Left kidney (tissue), 2 donors: ENCODE data around the gene PHF11. TPM values are rescaled to one million over a fixed set of nuclear protein-coding genes. Genes with fewer than 3 reads are reported as not detected.
"Not testable (repeated sequence)": the region's sequence is repeated elsewhere in the genome, so short reads cannot be mapped to it uniquely, and the experiment has no call there.

ENCODE experiments used
- DNase-seq: peaks from one replicate; pipeline ENCODE4 v3.0.0-alpha.2; 2013
- polyA plus RNA-seq: library from polyadenylated mRNA; unstranded; fragments of 120-200 nt; gene quantifications from one replicate; pipeline ENCODE4 v1.2.1, GENCODE V29; 2013; ENCODE audit not compliant: insufficient read length

Gene PHF11
- polyA plus RNA-seq, 1 donor = 65.1 TPM

DNA sequence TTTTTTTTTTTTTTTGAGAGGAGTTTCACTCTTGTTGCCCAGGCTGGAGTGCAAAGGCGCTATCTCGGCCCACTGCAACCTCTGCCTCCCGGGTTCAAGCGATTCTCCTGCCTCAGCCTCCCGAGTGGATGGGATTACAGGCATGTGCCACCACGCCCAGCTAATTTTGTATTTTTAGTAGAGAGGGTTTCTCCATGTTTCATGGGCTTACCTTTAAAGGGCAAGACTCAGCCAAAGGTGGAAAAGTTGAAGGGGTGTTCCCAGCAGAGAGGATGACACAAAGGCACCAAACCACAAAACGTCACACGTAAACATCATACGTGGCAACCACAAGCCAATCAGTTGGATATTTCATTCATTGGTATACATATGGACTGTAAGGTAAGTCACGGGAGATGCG, 1.1 kb downstream of the PHF11 start:
- not testable (repeated sequence) for DNase-seq

DNA sequence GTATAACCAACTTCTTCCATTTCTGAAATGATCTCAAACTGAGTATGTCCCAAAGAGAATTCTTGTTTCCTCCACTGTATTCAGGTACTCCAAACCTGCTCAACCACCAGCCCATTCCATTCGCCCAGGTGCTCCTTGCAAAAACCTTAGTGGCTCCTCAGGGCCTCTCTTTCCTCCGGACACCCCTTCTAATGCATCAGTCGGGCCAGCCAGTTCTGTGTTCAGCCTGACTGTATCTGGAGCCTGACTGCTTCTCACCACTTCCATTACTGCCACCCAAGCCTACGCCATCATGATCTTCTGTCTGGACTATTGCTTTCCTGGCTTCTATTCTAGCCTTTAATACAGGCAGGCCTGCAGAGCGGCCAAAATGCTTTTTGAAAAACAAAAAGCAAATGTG, 1.5 kb downstream of the PHF11 start:
- no peak for DNase-seq

DNA sequence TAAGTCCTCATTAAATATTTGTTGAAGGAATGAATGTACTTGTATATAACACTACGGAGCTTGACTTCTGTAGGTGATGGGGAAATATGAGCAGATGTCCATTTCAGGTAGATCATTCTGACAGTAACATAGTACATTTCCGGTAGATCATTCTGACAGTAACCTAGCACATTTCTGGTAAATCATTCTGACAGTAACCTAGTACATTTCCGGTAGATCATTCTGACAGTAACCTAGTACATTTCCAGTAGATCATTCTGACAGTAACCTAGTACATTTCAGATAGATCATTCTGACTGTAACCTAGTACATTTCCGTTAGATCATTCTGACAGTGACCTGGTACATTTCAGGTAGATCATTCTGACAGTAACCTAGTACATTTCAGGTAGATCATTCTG, 2.5 kb downstream of the PHF11 start:
- no peak for DNase-seq

DNA sequence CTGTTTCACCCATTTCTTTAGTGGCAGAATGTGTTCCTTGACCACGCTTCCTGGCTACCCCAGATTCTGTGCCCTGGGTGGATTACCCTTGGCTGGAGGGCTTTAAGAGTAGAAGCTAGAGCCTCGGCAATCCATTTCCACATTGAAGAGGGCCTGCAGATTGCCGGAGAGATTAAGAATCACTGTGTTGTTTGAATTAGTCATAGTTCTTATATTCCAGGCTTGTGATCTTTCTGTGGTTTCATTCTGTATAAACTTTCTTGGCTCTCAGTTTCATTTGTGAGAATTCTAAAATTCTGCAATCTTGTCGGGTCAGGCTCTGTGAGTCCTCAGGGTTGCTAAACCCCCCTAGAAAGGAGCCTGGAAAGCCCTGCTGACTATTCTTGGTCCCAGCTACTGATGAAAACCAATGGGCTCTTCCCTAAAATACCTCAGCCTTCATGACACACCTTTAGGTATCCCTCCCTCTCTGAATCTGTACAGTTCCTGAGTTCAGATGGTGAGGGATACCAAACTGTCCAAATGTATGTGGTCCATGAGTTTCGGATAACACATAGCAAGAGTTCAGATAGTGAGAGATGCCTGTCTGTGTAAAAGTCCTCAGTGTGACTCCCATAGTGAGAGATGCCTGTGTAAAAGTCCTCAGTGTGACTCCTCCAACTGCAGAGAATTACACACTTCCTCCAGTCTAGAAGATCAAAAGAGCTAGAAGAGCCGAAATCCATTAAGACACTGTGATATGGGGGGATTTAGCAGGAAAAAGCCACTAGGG, 4.3 kb downstream of the PHF11 start:
- DNase-seq = no peak

DNA sequence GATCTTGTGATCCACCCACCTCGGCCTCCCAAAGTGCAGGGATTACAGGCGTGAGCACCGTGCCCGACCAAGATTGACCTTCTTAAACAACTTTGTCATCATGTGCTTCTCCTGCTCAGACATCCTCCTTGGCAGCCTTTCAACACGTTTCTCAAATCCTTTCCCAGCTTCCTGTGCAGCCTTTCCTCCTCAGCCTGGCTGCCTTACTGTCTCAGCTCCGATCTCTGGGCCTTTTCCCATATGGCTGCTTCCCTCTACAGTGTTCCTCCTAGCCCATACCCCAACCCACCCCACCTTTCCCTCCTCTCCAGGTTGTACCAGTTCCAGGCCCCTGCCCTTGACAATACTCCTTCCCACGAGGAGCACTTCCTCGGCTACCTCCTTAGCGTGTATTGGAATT, 7.2 kb downstream of the PHF11 start:
- no peak for DNase-seq

DNA sequence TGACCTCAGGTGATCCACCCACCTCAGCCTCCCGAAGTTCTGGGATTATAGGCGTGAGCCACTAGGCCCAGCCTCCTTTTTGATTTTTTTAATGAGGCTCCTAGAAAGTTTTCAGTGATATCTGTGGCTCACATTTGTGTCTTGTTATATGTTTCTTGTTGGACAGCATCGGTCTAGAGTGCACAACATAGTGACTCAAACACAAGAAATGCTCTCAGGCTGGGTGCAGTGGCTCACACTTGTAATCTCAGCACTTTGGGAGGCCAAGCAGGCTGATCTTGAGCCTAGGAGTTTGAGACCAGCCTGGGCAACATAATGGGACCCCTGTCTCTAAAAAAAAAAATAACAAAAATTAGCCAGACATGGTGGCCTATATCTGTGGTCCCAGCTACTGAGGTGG, 8.2 kb downstream of the PHF11 start:
- DNase-seq = no peak

DNA sequence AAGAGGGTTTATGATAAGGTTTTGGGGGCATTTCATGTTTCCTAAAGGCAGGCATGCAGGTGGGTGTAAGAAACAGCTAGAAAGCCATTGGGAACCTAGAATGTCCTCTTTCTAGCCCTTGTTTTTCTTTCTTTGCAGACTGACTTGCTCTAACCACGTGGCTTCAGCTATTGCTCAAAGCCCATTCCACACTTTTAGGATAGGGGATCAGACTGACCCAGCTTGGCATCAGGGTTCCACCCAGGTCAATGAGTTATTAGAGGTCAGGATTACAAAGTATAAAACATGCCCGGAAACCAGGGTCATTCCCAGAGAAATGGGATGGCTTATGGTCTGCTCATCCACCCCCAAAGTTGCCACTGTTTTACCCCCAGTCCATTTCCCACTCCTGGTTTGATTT, 16.8 kb downstream of the PHF11 start:
- no peak for DNase-seq

DNA sequence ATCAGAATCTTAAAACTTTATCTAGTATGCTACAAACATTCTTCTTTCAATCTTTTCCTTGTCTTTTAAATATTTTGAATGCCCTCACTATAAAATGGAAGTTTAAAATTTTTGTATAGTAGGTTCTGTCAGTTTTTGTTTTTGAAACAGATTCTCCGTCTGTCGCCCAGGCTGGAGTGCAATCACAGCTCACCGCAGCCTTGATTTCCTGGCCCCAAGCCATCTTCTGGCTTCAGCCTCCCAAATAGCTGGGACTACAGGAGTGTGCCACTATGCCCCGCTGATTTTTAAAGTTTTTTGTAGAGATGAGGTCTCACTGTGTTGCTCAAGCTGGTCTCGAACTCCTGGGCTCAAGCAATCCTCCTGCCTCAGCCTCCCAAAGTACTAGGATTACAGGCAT, 20.7 kb downstream of the PHF11 start:
- no peak for DNase-seq

DNA sequence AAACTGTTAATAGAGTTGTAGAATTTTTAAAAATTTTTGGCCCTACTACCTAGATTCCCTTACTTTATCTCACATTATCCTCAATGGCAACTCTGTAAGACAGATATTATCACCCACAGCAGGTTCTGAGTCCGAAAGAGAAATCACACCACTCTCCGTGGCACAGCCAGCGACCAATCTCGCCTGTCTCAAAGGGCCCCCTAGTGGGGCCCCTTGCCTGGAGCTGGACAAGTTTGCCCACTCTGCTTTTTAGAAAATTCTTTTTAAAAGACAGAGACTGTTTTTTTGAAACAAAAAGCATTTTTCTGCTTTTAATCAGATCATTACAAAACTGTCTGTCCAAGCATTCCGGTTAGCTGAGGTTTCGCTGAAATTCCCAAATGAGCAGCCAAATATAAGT, 21.7 kb downstream of the PHF11 start:
- no peak for DNase-seq

DNA sequence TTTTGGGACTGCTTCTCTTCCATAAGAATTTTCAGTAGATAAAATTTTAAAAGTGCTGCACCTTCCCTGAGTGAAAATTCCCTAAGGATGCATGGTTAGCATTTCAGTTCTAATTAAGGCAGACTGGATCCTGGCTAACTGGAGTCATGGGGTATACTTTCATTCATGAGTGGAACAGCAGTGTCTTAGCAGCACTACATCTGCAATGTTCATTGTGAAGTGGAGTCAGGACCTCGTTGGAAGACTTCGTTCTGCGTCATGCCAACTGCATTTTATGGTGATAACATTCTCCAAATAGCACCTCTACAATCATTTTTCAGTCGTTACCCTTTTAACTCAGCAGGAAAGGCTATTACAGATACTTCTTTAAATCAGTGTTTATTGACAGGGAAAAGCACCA, 25.5 kb downstream of the PHF11 start:
- no peak for DNase-seq

DNA sequence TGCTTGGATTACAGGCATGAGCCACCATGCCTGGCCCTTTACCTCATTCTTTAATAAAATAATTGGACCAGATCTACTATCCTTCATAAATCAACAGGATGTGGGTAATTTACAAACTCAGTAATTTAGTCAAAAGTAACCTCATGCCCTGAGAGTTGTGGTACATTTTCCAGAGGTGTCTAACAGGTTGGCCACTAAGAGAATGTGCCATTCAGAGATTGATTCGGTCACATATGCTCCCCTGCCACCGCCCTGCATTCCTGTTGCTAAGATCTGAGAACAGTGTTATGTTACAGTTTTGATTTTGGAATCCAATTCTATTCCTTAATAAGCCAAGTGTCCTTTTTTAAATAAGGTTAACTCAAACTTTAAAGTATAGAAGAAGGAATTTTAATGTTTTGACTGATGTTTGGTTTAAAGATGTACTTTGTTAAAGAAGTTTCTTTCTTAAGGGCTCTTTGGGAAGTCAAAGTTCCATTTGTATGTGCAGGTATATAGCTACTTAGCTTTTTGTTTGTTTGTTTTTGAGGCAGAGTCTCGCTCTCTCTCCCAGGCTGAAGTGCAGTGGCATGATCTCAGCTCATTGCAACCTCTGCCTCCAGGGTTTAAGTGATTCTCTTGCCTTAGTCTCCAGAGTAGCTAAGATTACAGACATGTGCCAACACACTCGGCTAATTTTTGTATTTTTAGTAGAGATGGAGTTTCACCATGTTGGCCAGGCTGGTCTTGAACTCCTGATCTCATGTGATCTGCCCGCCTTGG, 29.2 kb downstream of the PHF11 start:
- DNase-seq = no peak

DNA sequence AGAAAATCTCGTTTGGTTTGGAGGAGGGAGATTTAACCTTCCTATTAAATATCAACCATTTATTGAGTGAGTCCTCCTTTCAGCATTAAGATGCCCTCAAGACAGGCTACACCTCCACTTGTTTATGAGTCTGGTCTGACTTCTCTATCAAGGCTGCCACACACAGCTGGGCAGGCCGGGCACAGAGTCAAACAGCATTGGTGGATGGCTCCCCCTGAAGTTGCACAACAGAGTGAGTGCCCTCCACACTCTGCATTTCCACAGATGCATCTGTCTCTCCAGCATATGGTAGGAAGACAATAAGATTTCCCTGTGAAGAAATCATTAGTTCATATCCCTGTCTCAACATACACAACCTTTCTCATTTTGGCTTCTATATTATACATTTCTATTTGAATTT, 31.4 kb downstream of the PHF11 start:
- no peak for DNase-seq

DNA sequence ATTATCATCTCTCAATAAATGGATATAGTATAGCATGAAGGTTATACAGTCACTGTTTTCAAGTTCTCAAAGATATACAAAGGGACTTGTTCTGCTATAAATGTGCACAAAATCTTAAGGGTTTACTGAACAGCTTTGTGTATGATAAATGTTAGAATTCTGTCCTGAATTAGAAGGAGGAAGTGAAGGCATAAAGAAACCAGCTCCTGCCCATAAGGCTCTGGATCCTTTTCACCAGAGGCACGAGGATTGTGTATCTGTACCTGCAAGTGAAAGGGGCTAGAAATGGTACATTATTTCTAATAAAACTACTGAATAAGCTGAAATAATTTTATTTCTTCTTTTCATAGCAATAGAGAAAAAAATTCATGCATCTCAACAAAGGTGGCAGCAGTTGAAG, 32.4 kb downstream of the PHF11 start:
- no peak for DNase-seq

DNA sequence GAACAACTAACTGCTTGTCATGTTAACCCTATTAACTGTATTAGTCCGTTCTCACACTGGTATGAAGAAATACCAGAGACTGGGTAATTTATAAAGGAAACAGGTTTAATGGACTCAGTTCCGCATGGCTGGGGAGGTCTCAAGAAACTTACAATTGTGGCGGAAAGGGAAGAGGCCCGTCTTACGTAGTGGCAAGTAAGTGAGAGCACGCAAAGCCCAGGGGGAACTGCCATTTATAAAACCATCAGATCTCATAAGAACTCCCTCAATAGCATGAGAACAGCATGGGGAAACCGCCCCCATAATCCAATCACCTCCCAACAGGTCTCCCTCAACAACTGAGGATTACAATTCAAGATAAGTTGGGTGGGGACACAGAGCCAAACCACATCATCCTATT, 34.7 kb downstream of the PHF11 start:
- peak; percentile 21 for DNase-seq

DNA sequence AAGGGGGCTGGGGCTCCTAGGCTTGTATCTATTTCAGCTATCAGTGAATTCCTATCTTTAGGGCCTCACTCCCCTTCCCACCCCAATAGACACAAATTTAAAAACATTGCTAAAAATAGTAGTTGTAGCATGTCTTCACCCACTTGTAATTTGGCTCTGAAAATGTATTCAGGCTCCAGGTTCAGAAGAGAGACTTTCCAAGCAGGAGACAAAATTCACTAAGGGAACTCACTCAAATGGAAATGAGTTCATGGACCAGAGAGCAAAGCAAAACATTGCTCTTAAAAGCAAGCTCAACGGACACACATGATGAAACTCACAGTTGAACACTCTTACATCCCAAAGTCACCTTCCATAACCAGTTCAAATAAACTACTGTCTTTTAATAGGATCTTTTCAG, 36.8 kb downstream of the PHF11 start:
- peak; percentile 27 for DNase-seq

DNA sequence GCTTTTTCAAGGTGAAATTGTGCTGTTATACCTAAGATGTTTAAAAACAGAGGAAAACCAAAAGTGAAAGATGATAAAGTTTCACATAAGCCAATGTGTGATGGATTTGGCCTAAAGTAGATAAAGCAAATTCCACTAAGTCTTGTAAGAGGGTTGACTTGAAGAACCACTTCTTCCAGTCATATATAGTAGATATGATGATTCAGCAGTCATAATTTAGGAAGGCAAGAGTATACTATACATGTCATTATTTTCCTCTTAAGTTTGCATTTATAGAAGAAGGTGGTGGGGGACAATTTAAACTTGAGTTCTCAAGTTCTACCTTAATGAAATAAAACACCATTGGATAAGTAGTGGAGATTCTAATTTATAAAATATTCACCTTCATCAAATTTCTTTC, 37.3 kb downstream of the PHF11 start:
- no peak for DNase-seq

DNA sequence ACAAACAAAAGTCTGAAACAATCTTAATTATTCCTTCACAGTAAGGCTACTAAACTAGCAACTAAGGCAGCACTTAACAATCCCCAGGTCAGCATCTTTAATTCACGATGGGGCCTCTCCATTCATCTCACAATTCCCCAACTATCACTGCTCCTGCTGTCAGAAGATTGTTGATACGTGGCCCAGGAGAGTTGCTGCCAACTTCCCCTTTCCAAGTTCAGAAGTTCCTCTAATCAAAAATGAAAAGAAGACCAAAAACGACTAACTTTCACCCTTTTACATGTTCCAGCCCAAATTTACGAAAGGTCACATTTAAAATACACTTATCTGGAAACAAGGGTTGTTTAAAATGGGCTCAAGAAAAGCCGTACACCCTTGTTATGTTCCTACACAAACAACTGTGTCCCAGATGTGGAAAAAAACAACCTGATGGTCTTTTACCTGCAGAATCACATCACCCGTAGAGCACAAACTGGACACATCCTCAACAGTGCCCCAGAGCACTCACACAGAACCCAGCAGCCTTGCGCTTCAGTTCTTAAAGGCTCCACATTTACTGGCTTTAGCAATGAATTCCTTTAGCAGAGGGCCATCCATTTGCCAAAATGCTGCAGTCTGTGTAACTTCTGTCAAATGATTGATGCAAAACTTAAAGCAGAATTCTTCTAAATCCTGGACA, 38.0 kb downstream of the PHF11 start:
- DNase-seq = no peak

DNA sequence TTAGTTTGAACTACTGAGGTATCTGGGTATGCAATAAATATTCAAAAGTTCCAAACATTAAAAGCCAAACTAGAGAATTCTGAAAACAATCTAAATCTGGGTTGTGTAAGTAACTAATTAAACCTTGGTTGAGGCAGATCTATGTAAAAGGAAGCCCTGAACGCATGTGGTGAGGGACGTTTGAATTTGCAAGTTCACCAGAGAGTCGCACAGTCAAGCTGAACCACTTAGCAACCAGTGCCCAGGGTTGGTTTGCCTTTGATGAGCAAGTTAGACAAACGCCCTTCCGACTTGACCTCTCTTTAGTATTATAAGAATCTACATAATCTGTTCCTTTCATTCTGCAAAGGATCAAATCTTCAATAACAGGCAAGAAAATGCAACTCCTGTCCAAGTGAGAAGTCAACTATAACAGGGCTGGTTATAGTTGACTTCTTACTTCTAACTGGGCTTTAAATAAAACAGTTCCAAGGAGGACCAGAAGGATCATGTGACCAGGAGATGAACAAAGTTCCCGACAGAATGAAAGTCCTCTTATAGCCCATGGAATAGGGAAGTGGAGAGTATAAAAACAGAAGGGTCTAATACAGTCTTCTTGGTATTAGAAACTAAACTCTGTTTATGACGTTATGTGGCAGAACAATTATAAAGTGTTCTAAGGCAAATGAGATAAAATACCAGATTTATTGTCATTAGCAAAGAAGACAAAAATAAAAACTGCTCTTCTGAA, 40.6 kb downstream of the PHF11 start:
- no peak for DNase-seq

DNA sequence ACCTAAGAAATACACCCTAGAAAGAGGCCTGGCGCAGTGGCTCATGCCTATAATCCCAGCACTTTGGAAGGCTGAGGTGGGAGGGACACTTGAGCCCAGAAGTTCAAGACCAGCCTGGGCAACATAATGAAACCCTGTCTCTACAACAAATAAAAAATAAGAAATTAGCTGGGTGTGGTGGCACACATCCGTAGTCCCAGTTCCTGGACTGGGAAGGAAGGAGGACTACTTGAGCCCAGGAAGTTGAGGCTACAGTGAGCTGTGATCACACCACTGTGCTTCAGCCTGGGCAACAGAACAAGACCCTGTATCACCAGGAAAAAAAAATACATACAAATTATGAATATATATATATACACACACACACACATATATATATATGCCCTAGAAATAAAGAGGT, 42.7 kb downstream of the PHF11 start:
- DNase-seq = no peak

DNA sequence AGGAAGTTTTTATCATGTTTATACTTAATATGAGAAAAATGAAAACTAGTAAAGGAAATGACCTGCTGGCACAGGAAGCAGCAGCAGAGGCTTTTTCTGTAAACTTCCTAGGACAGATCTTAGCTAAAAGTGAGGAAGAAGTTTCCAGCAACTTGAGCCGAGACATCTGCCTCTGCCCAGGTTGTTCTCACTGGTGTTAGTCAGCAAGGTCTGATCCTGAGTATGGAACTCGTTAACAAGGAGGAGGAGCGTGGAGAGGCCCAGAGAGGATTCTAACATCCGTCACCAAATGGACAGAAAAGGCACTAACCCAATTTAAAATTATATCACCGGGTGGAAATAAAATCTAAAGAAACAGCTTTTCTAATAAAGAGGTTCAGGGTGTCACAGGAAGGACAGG, 43.6 kb downstream of the PHF11 start:
- DNase-seq = no peak

DNA sequence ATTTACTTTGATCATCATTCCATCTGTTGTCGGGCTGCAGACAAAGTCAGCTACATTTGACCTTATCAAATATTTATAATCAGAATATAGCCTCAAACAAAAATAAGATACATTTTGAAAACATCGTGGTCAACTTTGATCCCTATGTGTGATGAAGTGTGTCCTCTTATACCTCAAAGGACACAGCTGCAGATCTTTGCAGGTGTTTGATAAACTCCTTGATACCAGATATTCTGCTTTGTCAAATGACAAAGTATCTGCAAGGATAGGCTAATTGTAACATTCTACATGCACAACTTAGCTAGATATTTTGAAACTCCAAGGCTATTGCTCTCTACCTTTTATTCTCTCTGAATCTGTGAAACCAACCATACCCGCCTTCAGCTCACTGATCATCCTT, 44.0 kb downstream of the PHF11 start:
- no peak for DNase-seq

DNA sequence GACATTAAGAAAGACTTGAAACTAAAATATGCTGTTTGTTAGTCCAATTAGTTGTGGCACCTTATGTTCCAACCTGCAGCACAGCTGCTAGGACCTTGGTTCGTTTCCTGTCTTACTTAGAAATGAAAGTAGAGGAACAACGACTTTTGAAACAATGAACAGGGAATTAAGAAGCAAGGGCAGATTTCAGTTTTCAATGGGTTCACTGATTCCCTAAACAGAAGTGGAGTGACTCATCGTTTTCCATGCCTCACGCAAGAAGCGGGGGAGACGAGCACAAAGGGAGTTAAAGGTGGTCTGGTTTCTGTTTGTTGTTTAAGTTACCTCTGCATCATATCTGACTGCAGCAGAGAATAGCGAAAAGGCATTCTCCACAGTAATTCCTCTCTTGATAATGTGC, 44.8 kb downstream of the PHF11 start:
- no peak for DNase-seq

DNA sequence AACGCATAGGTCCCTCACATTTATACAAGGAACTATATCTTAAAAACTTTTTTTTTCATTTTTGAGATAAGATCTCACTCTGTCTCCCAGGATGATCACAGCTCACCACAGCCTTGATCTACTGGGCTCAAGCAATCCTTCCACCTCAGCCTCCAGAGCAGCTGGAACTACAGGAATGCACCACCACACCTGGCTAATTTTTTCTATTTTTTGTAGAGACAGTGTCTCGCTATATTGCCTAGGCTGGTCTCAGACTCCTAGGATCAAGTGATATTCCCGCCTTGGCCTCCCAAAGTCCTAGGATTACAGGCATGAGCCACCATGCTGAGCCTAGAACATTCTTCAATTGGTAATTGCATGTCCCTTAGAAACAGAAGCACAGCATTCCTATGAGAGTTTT, 47.9 kb downstream of the PHF11 start:
- DNase-seq = no peak
